ENCODE data around the gene PRH2. TPM values are rescaled to one million over a fixed set of nuclear protein-coding genes. Genes with fewer than 3 reads are reported as not detected.

The PRH2 gene
- total RNA-seq (ENCODE audit: unreplicated experiment), result not detected
- long read RNA-seq, result 0 reads

DNA sequence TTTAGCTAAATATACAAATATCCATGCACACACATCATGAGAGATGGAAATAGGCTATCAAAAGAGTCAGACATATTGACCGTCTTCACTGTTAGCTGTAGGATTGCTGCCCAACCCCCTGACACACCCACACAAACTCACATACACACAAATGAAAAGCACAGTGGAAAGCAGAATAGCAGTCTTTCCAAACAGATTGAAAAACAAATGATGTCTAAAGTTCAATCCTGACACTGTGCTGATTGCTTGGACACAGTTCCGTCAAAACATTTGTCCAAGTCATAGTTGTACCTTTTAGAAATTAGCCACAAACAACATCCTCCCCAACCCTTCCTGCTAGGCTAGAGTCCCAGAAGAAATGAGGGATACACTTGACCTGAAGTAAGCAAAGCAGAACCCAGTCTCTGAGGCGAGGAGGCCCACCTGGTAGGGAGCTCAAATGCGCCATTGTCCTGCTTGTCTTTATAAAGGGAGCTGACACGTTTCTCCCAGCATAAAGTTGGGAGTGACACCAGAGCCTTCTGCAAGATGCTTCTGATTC is at the start of gene PRH2:
PRH2 (plus strand) TSS at position 491 of the 541 bp plus-strand sequence; CDS start at position 529, 38 bp downstream.
- no peaks in the 10 kb centered on the region for H3K9me3 Mint-ChIP-seq (ENCODE audit: unreplicated experiment)
- no peak for DNase-seq (ENCODE audit: low spot score)
- H3K4me3 Mint-ChIP-seq (ENCODE audit: unreplicated experiment), result no peak within 1 kb of the TSS
- peaks cover 2% of the 10 kb centered on the region for H3K27me3 Mint-ChIP-seq (ENCODE audit: unreplicated experiment)
- H3K4me1 Mint-ChIP-seq (ENCODE audit: unreplicated experiment), result peaks cover 4% of the 10 kb centered on the region
- no peaks in the 10 kb centered on the region for H3K36me3 Mint-ChIP-seq (ENCODE audit: low read depth, unreplicated experiment)
- TF ChIP-seq, protein P1, sequence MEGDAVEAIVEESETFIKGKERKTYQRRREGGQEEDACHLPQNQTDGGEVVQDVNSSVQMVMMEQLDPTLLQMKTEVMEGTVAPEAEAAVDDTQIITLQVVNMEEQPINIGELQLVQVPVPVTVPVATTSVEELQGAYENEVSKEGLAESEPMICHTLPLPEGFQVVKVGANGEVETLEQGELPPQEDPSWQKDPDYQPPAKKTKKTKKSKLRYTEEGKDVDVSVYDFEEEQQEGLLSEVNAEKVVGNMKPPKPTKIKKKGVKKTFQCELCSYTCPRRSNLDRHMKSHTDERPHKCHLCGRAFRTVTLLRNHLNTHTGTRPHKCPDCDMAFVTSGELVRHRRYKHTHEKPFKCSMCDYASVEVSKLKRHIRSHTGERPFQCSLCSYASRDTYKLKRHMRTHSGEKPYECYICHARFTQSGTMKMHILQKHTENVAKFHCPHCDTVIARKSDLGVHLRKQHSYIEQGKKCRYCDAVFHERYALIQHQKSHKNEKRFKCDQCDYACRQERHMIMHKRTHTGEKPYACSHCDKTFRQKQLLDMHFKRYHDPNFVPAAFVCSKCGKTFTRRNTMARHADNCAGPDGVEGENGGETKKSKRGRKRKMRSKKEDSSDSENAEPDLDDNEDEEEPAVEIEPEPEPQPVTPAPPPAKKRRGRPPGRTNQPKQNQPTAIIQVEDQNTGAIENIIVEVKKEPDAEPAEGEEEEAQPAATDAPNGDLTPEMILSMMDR (IDR thresholded peaks at IDR 0.05; ENCODE audit: unreplicated experiment), result no peak
- no peak within 1 kb of the TSS for H3K27ac Mint-ChIP-seq (ENCODE audit: unreplicated experiment)

DNA sequence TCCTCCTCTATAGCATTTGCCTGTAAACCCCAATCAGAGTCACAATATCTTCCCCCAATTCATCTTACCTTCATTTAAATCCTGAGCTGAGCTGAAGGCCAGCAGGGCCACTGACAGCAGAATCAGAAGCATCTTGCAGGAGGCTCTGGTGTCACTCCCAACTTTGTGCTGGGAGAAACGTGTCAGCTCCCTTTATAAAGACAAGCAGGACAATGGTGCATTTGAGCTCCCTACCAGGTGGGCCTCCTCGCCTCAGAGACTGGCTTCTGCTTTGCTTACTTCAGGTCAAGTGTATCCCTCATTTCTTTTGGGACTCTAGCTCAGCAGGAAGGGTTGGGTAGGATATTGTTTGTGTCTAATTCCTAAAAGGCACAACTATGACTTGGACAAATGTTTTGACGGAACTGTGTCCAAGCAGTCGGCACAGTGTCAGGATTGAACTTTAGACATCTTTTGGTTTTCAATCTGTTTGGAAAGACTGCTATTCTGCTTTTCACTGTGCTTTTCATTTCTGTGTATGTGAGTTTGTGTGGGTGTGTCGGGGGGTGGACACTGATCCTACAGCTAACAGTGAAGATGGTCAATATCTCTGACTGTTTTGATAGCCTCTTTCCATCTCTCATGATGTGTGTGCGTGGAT is 44.8 kb upstream of the PRH2 start, which contains the start of gene PRH1:
PRH1 (minus strand) TSS at position 170 of the 640 bp plus-strand sequence; CDS start at position 132, 38 bp downstream.
- no peaks in the 10 kb centered on the region for H3K9me3 Mint-ChIP-seq (ENCODE audit: unreplicated experiment)
- H3K27ac Mint-ChIP-seq (ENCODE audit: unreplicated experiment), result no peak within 1 kb of the TSS
- TF ChIP-seq, protein P1 (IDR thresholded peaks at IDR 0.05; ENCODE audit: unreplicated experiment), result no peak
- peak within 1 kb of the TSS; percentile 6 for H3K4me3 Mint-ChIP-seq (ENCODE audit: unreplicated experiment)
- peaks cover 24% of the 10 kb centered on the region for H3K4me1 Mint-ChIP-seq (ENCODE audit: unreplicated experiment)
- no peak for DNase-seq (ENCODE audit: low spot score)
- peaks cover 13% of the 10 kb centered on the region for H3K36me3 Mint-ChIP-seq (ENCODE audit: low read depth, unreplicated experiment)
- peaks cover 6% of the 10 kb centered on the region for H3K27me3 Mint-ChIP-seq (ENCODE audit: unreplicated experiment)

GRCh38 chr12:10889226-10889625 is 39.8 kb upstream of the PRH2 start:
- Mint-ChIP-seq H3K27me3 (ENCODE audit: unreplicated experiment) (peaks cover 2% of the 10 kb centered on the region), H3K27ac (ENCODE audit: unreplicated experiment) (no peak overlapping the region), H3K9me3 (ENCODE audit: unreplicated experiment) (no peaks in the 10 kb centered on the region)

GRCh38 chr12:10891937-10892336 is 37.1 kb upstream of the PRH2 start:
- TF ChIP-seq, protein P1 (IDR thresholded peaks at IDR 0.05; ENCODE audit: unreplicated experiment), result no peak
- H3K27ac Mint-ChIP-seq (ENCODE audit: unreplicated experiment), result no peak overlapping the region
- DNase-seq (ENCODE audit: low spot score), result no peak
- H3K27me3 Mint-ChIP-seq (ENCODE audit: unreplicated experiment), result peaks cover 2% of the 10 kb centered on the region
- H3K4me1 Mint-ChIP-seq (ENCODE audit: unreplicated experiment), result peaks cover 2% of the 10 kb centered on the region
- H3K9me3 Mint-ChIP-seq (ENCODE audit: unreplicated experiment), result no peaks in the 10 kb centered on the region
- H3K36me3 Mint-ChIP-seq (ENCODE audit: low read depth, unreplicated experiment), result no peaks in the 10 kb centered on the region
- no peak overlapping the region for H3K4me3 Mint-ChIP-seq (ENCODE audit: unreplicated experiment)

More at GRCh38 chr12:10889226-10889625, 39.8 kb upstream of the PRH2 start:
- H3K4me1 Mint-ChIP-seq (ENCODE audit: unreplicated experiment), result peaks cover 17% of the 10 kb centered on the region
- no peak for DNase-seq (ENCODE audit: low spot score)
- TF ChIP-seq, protein P1 (IDR thresholded peaks at IDR 0.05; ENCODE audit: unreplicated experiment), result no peak
- H3K36me3 Mint-ChIP-seq (ENCODE audit: low read depth, unreplicated experiment), result no peaks in the 10 kb centered on the region
- H3K4me3 Mint-ChIP-seq (ENCODE audit: unreplicated experiment), result no peak overlapping the region

GRCh38 chr12:10896854-10897253 is 32.2 kb upstream of the PRH2 start:
- peaks cover 4% of the 10 kb centered on the region for H3K4me1 Mint-ChIP-seq (ENCODE audit: unreplicated experiment)
- no peak for DNase-seq (ENCODE audit: low spot score)
- TF ChIP-seq, protein P1 (IDR thresholded peaks at IDR 0.05; ENCODE audit: unreplicated experiment), result no peak
- peaks cover 3% of the 10 kb centered on the region for H3K36me3 Mint-ChIP-seq (ENCODE audit: low read depth, unreplicated experiment)
- H3K4me3 Mint-ChIP-seq (ENCODE audit: unreplicated experiment), result no peak overlapping the region
- no peak overlapping the region for H3K27ac Mint-ChIP-seq (ENCODE audit: unreplicated experiment)
- H3K27me3 Mint-ChIP-seq (ENCODE audit: unreplicated experiment), result no peaks in the 10 kb centered on the region
- peaks cover 5% of the 10 kb centered on the region for H3K9me3 Mint-ChIP-seq (ENCODE audit: unreplicated experiment)
